Bronchial epithelial cell (primary cell): ENCODE measurements around the gene AFF1. TPM values are rescaled to one million over a fixed set of nuclear protein-coding genes. Genes with fewer than 3 reads are reported as not detected.

Experiments
- DNase-seq: peaks from one replicate; pipeline ENCODE4 v3.0.0-alpha.2; 2010; ENCODE audit warnings: low read depth
- FAIRE-seq: peaks from 2 replicates; lab custom pipeline; 2011; peaks lifted over from hg19 to GRCh38; lab: Jason Lieb, UNC
- H3K27me3 ChIP-seq: 2 replicates; pipeline ENCODE4 v1.5.1; 2011; ENCODE audit warnings: low read length; ENCODE audit not compliant: control insufficient read depth, insufficient read depth
- H3K36me3 ChIP-seq: 2 replicates; pipeline ENCODE4 v1.5.1; 2011; ENCODE audit warnings: low read length; ENCODE audit not compliant: control insufficient read depth, insufficient read depth
- H3K4me3 ChIP-seq: 2 replicates; pipeline ENCODE4 v1.5.1; 2011; ENCODE audit warnings: mild to moderate bottlenecking, low read depth, low read length, control low read depth
- total RNA-seq: library from RNA; depleted of rRNA; stranded (reverse); fragments of >200 nt; gene quantifications from 2 replicates; pipeline ENCODE4 v1.2.1, GENCODE V29; 2014
- TF ChIP-seq, protein P1 (sequence below): IDR thresholded peaks from 2 replicates; pipeline ENCODE4 v1.5.1; 2011; ENCODE audit warnings: mild to moderate bottlenecking, moderate library complexity, low read length, control low read depth, inconsistent platforms; ENCODE audit not compliant: insufficient read depth, severe bottlenecking

Gene AFF1
- total RNA-seq, 1 donor from 2014 or later: 9.2 TPM

DNA sequence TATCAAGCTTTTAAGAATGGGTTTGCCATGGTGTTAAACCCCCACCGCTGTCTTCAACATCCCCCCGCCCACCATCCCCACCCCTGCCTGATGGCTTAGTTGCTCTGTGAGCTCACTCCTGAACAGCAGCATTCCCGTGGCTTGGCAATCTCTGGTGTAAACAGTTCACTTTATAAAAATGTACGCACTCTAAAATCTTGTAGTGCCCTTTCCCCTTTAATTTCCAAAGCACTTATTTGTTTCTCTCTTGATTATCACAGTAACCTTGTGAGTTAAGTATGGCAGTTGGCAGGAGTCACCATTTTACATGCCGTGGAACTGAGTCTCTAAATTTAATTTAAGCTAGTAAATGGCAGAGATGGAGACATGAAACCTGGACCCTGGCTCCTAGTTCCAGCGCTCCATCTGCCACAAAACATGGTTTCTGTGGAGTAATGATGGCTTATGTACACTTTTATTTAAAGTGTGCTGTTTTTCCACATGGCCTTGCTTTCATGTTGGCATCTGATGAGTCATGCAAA is 123.1 kb downstream of the AFF1 start:
- FAIRE-seq: no peak
- peak; percentile 73 for DNase-seq
- TF ChIP-seq, protein P1, sequence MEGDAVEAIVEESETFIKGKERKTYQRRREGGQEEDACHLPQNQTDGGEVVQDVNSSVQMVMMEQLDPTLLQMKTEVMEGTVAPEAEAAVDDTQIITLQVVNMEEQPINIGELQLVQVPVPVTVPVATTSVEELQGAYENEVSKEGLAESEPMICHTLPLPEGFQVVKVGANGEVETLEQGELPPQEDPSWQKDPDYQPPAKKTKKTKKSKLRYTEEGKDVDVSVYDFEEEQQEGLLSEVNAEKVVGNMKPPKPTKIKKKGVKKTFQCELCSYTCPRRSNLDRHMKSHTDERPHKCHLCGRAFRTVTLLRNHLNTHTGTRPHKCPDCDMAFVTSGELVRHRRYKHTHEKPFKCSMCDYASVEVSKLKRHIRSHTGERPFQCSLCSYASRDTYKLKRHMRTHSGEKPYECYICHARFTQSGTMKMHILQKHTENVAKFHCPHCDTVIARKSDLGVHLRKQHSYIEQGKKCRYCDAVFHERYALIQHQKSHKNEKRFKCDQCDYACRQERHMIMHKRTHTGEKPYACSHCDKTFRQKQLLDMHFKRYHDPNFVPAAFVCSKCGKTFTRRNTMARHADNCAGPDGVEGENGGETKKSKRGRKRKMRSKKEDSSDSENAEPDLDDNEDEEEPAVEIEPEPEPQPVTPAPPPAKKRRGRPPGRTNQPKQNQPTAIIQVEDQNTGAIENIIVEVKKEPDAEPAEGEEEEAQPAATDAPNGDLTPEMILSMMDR: no peak
- no peak overlapping the region for H3K4me3 ChIP-seq
- no peaks in the 10 kb centered on the region for H3K27me3 ChIP-seq
- no peaks in the 10 kb centered on the region for H3K36me3 ChIP-seq

DNA sequence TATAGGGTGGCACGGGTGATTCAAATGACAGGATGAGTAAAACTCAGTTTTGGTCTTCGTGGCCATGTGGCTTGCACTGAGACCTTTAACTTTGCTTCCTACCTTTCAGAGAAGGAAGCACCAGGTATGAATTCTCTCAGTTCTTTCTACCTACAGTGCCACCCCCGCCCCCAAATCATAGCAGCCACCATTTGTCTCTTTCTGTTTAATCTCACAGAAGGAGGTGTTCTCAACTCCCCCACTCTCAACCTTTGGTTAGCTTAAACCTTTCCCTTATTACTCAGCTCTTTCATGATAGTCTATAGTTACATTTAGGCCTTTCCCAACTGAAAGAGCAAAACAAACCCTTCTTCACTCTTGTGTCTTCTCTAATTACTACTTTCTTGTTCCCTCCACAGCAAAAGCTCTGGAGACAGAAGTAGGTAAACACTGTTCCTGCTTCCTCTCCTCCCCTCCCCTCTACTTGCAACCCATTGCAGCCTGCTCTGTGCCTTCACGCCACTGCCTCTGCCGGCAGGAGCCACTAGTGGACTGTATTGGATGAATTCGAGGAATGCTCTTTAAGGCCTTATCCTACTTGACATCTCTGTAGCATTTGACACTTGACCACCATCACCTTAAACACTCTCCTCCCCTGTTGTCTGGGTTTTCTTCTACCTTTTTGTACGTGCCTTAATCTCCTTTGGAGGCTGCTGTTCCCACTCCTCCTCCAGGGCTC is 123.7 kb downstream of the AFF1 start:
- FAIRE-seq (no peak), DNase-seq (no peak)
- TF ChIP-seq, protein P1: peak; percentile 14
- H3K36me3 ChIP-seq: no peaks in the 10 kb centered on the region
- H3K4me3 ChIP-seq: no peak overlapping the region
- H3K27me3 ChIP-seq: no peaks in the 10 kb centered on the region

DNA sequence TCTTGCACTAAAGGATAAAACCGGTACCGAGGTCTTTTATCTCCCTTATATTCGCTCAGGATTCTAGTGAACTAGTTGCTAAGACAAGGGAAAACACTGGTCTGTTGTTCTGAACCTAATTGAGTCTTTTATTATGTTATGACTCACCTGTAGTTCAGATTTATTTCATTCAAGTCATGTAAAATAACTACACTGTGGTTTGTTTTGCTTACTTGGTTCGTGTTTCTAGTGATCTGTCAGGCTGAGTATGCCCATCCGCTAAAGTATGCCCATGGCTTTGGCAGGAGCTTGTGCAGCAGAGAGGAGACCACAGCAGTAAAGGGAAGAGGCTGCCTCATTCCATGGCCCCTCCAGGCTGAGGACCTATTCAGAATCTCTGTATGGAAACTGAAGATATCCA is 126.1 kb downstream of the AFF1 start:
- TF ChIP-seq, protein P1: no peak
- H3K27me3 ChIP-seq: no peaks in the 10 kb centered on the region
- peaks cover 2% of the 10 kb centered on the region for H3K36me3 ChIP-seq
- no peak overlapping the region for H3K4me3 ChIP-seq
- peak; percentile 89 for DNase-seq
- peak; percentile 81 for FAIRE-seq

DNA sequence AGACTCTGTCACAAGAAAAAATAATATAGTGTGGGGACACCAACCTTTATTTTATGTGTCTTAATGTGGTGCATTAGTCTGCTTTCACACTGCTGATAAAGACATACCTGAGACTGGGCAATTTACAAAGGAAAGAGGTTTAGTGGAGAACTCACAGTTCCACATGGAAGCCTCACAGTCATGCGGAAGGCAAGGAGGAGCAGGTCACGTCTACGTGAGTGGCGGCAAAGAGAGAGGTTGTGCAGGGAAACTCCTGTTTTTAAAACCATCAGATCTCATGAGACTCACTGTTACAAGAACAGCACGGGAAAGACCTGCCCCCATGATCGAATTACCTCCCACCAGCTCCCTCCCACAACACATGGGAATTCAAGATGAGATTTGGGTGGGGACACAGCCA is 130.2 kb downstream of the AFF1 start:
- H3K36me3 ChIP-seq: peaks cover 2% of the 10 kb centered on the region
- no peaks in the 10 kb centered on the region for H3K27me3 ChIP-seq
- DNase-seq (no peak), FAIRE-seq (no peak)
- TF ChIP-seq, protein P1: no peak
- H3K4me3 ChIP-seq: no peak overlapping the region

DNA sequence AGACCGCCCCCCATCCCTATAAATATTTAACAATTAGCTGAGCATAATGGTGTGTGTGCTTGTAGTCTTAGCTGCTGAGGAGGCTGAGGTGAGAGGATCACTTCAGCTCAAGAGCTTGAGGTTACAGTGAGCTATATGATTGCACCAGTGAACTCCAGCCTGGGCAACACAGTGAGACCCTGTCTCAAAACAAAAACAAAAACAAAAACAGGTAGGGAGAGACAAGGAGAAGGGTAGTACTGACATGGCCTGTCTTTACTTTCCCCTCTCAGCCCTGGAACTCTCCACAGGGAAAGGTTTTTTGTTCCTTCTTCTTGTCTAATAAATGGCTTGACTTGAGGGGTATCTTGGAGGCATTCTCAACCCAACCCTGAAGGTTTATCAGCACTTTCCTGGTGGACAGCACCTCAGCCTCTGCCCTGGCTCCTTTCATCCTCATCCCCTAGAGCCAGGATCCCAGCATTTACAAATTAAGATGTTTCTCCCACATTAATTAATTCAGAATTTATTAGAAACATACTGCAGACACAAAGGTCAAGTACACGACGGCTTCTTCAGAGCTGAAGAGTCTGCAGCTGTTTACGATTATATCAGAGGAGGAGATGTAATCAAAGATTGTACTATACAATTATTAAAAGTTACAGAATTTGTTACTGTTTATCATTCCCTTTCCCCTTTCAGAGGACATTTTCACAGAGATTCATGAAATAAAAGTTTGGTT is 131.8 kb downstream of the AFF1 start:
- DNase-seq: no peak
- TF ChIP-seq, protein P1: no peak
- H3K27me3 ChIP-seq: no peaks in the 10 kb centered on the region
- no peak overlapping the region for H3K4me3 ChIP-seq
- peaks cover 2% of the 10 kb centered on the region for H3K36me3 ChIP-seq
- FAIRE-seq: peak; percentile 36
